A673 (cell line): ENCODE results near the gene KRT10. TPM values are rescaled to one million over a fixed set of nuclear protein-coding genes. Genes with fewer than 3 reads are reported as not detected.

Source experiments
- BruUV-seq: library from RNA; stranded (reverse); fragments of 400-500 nt; replicated peaks from 2 replicates; lab custom pipeline; 2021; lab: Mats Ljungman, UMichigan
- CTCF ChIA-PET: fragments of 300-600 bp; sonication (Branson Sonifier 250); formaldehyde crosslinking; loops from one replicate; lab custom pipeline; 2022; ENCODE audit warnings: antibody characterized with exemption; lab: Charles Lee
- POLR2A ChIA-PET: fragments of 300-600 bp; sonication (Branson Sonifier 250); formaldehyde crosslinking; loops from one replicate; lab custom pipeline; 2022; ENCODE audit warnings: antibody characterized with exemption; ENCODE audit not compliant: low non-redundant PET; lab: Charles Lee
- DNase-seq: peaks from one replicate; pipeline ENCODE4 v3.0.0-alpha.2; 2015; ENCODE audit warnings: low spot score
- H3K27ac ChIP-seq: fragments of 200-600 bp; sonication (generic); 2 replicates; pipeline ENCODE4 v1.5.1; 2016; ENCODE audit warnings: mixed run types, low read depth, mild to moderate bottlenecking, mixed read lengths, antibody characterized with exemption, low read length; ENCODE audit not compliant: poor library complexity, severe bottlenecking
- H3K27me3 ChIP-seq: fragments of 200-600 bp; sonication (generic); replicated peaks from 2 replicates; pipeline ENCODE4 v1.6.1; 2017; ENCODE audit warnings: mixed run types, low read depth, mild to moderate bottlenecking, mixed read lengths, antibody characterized with exemption, low read length; ENCODE audit not compliant: insufficient read depth, poor library complexity
- H3K36me3 ChIP-seq: fragments of 200-600 bp; sonication (generic); 2 replicates; pipeline ENCODE4 v1.6.1; 2016; ENCODE audit warnings: mixed run types, mild to moderate bottlenecking, mixed read lengths, antibody characterized with exemption, low read length; ENCODE audit not compliant: insufficient read depth, poor library complexity, severe bottlenecking
- H3K4me1 ChIP-seq: fragments of 200-600 bp; sonication (generic); 2 replicates; pipeline ENCODE4 v1.6.1; 2017; ENCODE audit warnings: mixed run types, mild to moderate bottlenecking, mixed read lengths, antibody characterized with exemption, low read length; ENCODE audit not compliant: insufficient read depth, poor library complexity, severe bottlenecking
- H3K4me3 ChIP-seq: fragments of 200-600 bp; sonication (generic); 2 replicates; pipeline ENCODE4 v1.5.1; 2016; ENCODE audit warnings: low read depth, mixed run types, mild to moderate bottlenecking, mixed read lengths, low read length; ENCODE audit not compliant: poor library complexity, severe bottlenecking
- H3K9me3 ChIP-seq: fragments of 200-600 bp; sonication (generic); 2 replicates; pipeline ENCODE4 v1.6.1; 2016; ENCODE audit warnings: mixed run types, low read depth, mild to moderate bottlenecking, mixed read lengths, antibody characterized with exemption, low read length; ENCODE audit not compliant: poor library complexity, severe bottlenecking
- CTCF ChIP-seq: fragments of 300-800, 200-600 bp; sonication (generic); conservative IDR thresholded peaks from 2 replicates; pipeline ENCODE4 v1.5.1; 2017; ENCODE audit warnings: low read depth, mild to moderate bottlenecking, antibody characterized with exemption, low read length, moderate library complexity, mixed read lengths
- EZH2 ChIP-seq: fragments of 200-600 bp; sonication (generic); IDR thresholded peaks from 2 replicates; pipeline ENCODE4 v1.6.1; 2017; ENCODE audit warnings: borderline replicate concordance, low read depth, mild to moderate bottlenecking, mixed read lengths, antibody characterized with exemption, low read length; ENCODE audit not compliant: poor library complexity, severe bottlenecking
- intact Hi-C: fragments of 100-400 bp; cut with micrococcal nuclease; formaldehyde crosslinking; loops from one replicate; pipeline ENCODE4 v1.10.0; 2022; ENCODE audit not compliant: unreplicated experiment
- total RNA-seq: library from RNA; stranded (reverse); gene quantifications from 2 replicates; pipeline ENCODE4 v1.2.3, GENCODE V29; 2021

Gene KRT10
- total RNA-seq, 1 experiment from 2014 or later: 36.2 TPM

- no peaks in the 10 kb centered on the region for H3K4me1 ChIP-seq
- no TSS peak for BruUV-seq
- H3K9me3 ChIP-seq: no peaks in the 10 kb centered on the region
- POLR2A ChIA-PET: no interaction called here
- CTCF ChIA-PET: interaction anchor here (0.6 to 1.7 kb wide), 2 partner anchors 859 to 862 kb away, joined by 3 to 4 read pairs; no protein-coding TSS in a partner anchor
- intact Hi-C loops: loop anchor here (2.0 to 5.0 kb wide), 4 partner anchors 104 to 863 kb away; partner anchors contain the start of gene KRTAP4-5
- TF ChIP-seq EZH2: no peak
- TF ChIP-seq CTCF: peak; percentile 77
- H3K36me3 ChIP-seq: no peaks in the 10 kb centered on the region
- peak; percentile 80 for DNase-seq
- no peak overlapping the region for H3K27ac ChIP-seq
- H3K27me3 ChIP-seq: no peaks in the 10 kb centered on the region
- H3K4me3 ChIP-seq: no peak overlapping the region
These were observed 18.8 kb downstream of the KRT10 start for GRCh38 chr17:40803617-40804082.

GRCh38 chr17:40801157-40801556 lies 21.3 kb downstream of the KRT10 start:
- Histone ChIP-seq H3K9me3 (no peaks in the 10 kb centered on the region), H3K4me1 (no peaks in the 10 kb centered on the region), H3K36me3 (no peaks in the 10 kb centered on the region), H3K27me3 (no peaks in the 10 kb centered on the region), H3K4me3 (no peak overlapping the region), H3K27ac (no peak overlapping the region)
- no TSS peak for BruUV-seq
- no peak for TF ChIP-seq EZH2
- no peak for TF ChIP-seq CTCF
- intact Hi-C loops: loop anchor here (5.0 kb wide), 3 partner anchors 106 to 746 kb away; partner anchors contain the start of gene KRTAP4-5
- ChIA-PET CTCF (no interaction called here), POLR2A (no interaction called here)
- no peak for DNase-seq

GRCh38 chr17:40800381-40800780 lies 22.0 kb downstream of the KRT10 start:
- H3K27me3 ChIP-seq: no peaks in the 10 kb centered on the region
- DNase-seq: no peak
- ChIA-PET CTCF (no interaction called here), POLR2A (no interaction called here)
- H3K9me3 ChIP-seq: no peaks in the 10 kb centered on the region
- no peak overlapping the region for H3K27ac ChIP-seq
- H3K4me3 ChIP-seq: no peak overlapping the region
- BruUV-seq: no TSS peak
- intact Hi-C loops: loop anchor here (5.0 kb wide), 3 partner anchors 107 to 747 kb away; partner anchors contain the start of gene KRTAP4-5
- no peaks in the 10 kb centered on the region for H3K36me3 ChIP-seq
- no peaks in the 10 kb centered on the region for H3K4me1 ChIP-seq
- TF ChIP-seq CTCF (no peak), EZH2 (no peak)
